Stimulated activated CD8-positive, alpha-beta memory T cell treated with anti-CD3 and anti-CD28 coated beads, Interleukin-7, amount 100 ng/mL, for 24 hours (primary cell): ENCODE data around the gene WBP2.
"Not testable (repeated sequence)": the region's sequence is repeated elsewhere in the genome, so short reads cannot be mapped to it uniquely, and the experiment has no call there.

Experiments used
- DNase-seq: peaks from one replicate; pipeline ENCODE4 v3.0.0-alpha.2; 2020; ENCODE audit warnings: low read depth

The WBP2 gene

DNA sequence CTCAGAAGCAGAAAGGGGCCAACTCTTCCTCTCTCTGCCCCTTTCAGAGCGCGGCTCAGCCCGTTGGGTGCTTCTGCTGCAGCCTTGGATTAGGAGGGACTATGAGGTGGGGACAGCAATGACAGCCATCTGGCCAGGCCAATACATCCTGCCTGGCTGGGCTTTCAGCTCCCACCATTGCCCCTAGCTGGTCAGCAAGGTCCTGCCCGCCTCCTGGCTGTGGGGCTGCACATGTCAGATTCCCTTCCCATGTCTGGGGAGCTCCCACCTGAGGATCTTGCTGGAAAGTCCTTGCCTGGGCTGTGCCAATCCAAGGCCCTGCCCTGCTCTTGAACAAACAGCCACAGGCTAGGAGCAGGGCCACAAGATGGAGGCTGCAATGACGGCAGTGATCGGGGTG lies 33.3 kb upstream of the WBP2 start:
- no peak for DNase-seq

DNA sequence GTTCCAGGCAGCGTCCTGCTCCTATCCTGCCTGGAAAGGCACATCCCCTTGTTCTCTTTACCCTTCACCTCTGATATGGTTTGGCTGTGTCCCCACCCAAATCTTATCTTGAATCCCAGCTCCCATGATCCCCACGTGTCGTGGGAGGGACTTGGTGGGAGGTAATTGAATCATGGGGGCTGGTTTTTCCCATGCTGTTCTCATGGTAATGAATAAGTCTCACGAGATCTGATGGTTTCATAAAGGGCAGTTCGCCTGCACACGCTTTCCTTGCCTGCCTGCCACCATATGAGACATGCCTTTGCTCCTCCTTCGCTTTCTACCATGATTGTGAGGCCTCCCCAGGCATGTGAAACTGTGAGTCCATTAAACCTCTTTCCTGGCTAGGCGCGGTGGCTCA lies 30.7 kb upstream of the WBP2 start:
- not testable (repeated sequence) for DNase-seq

DNA sequence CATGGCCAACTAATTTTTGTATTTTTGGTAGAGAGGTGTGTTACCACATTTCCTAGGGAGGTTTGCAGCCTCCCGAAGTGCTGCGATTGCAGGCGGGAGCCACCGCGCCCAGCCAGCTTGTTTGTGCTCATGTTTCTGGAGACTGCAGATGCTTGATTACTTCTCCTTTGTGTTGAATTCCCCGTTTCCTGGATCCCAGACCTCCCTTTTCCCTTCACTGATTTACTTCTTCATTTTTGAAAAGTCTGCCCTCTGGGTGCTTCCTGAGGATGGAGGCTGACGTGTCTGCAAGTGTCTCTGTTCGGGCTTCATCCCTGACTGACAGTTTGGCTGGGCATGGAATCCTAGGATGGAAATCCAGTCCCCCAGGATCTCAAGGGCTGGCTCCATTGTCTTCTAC lies 30.3 kb upstream of the WBP2 start:
- no peak for DNase-seq

DNA sequence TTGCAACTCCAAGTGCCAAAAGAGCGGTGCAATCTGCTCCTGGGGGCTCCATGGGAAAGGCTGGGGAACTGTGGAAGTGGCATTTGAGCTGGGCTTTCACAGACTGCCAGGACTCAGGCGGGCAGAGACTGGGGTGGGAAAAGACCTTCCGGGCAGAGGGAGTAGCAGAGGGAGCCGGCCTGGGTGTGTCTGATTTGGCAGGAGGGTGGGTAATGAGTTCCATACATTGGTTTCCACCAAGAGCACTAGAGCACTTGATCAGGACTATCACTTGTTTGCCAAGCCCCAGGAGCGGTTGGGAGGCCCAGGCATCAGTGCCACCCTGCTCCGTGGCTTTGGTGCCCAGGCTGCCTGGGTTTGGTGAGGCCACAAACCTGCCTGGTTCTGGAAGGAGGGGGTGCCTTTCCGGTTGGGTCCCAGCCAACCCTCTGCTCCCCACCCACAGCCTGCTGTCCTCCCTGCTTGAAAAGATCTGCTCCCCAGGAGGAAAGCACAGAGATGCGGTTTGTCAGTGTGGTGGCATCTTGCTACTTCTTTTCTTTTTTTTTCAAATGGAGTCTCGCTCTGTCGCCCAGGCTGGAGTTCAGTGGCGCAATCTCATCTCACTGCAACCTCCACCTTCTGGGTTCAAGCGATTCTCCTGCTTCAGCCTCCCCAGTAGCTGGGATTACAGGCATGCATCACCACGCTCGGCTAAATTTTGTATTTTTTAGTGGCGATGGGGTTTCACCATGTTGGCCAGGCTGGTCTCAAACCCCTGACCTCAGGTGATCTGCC lies 26.7 kb upstream of the WBP2 start:
- no peak for DNase-seq

DNA sequence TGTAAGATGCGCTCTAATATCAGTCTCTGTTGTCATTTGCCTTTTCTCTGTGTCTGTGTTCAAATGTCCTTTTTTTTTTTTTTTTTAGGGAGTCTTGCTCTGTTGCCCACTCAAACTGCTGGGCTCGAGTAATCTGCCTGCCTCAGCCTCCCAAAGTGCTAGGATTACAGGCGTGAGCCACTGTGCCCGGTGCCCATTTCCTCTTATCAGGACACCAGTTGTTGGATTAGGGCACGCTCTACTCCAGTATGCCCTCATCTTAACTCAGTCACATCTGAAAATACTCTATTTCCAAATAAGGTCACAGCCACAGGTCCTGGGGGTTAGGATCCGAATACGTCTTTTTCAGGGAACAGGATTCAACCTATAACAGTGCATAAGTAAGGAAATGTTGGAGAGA lies 25.1 kb upstream of the WBP2 start:
- no peak for DNase-seq

DNA sequence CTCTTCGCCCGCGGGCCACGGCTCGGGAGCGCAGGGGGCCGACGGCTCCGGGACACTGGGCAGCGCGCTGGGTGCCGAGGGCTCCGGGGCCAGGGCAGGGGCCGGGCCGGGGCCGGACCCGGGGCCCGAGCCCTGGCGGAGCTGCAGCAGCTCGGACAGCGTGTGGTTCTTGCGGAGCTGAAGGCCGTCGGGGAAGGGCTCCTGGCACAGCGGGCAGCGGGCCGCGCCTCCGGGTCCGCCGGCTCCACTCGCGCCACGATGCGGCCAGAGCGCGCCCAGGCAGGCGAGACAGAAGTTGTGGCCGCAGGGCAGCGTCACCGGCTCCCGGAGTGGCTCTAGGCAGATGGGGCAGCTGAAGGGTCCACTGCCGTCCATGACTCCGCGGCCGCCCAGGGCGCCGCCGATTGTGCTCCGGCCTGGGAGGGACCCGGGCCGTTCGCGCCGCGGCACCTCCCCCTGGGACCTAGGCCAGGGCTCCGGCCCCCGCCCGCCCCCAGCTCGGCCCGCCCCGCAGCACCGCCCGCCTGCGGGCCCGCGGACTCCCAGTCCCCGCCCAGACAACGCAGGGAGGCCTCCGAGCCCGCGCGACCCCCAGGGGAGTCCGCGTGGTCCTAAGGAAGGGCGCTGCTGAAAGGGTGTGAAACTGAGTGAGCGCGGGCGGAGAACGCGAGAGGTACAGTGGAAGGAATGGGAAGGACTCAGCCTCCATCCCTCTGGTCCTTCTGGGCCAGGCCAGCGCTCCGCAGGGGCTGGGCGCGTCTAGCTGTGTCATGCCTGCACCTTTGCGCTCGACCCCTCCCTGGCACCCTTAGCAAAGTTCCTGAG lies 23.3 kb upstream of the WBP2 start, which contains the start of gene TRIM47:
TRIM47 (minus strand) TSS at position 408 of the 825 bp plus-strand sequence; CDS start at position 375, 33 bp downstream.
- DNase-seq: no peak

DNA sequence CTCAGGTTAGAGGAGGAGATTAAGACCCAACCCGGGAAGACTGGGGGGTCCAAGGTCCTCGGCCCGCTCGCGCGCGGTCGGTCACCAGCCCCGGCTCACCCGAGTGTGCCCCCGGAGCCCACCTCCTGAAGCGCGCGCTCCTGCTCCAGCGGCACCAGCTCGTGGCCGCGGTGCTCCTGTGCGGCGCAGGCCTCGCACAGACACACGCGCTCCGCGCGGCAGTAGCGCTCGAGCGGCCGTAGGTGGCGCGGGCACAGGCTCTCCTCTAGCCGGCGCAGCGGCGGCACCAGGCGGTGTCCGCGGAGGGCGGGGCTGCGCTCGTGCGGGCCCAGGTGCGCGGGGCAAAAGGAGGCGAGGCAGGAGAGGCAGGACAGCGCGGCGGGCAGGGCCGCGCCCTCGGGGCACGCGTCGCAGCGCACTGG lies 22.6 kb upstream of the WBP2 start:
- no peak for DNase-seq

DNA sequence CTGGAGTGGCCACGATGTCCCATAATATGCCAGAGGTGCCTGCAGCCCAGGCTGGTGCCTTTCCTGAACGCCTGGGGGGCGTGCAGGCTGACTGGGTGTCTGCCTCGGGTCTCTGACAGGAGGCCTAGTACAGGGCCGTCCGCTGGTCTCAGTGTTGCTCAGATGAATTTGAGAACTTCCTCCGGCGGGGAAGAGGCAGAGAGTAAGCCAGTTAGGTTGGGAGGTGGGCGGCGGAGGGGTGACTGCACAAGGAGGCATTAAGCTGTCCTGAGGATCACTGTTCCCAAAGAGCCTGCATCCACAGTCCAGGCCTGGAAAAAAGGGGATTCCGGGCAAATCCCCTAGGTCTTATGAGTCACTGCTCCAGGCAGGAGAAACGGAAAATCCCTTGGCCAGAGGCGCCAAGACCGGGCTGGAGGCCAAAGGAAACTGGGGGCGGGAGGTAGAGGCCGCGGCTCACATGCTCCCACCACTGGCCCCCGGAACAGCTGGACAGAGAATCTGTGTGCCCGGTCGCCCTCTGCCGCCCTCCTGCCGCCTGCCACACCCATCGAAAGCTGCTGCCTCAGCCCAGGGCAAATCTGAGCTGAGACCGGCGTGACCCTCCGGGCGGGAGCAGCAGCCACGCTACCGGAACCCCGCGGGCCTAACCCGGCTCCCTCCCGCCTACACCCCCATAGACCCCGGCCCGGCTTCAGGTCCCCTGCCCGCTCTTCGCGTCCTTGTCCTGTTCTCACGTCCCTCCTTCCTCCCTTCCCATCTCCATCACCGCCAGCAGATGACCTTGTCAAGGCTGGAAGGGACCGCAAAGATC lies 22.0 kb upstream of the WBP2 start:
- no peak for DNase-seq

DNA sequence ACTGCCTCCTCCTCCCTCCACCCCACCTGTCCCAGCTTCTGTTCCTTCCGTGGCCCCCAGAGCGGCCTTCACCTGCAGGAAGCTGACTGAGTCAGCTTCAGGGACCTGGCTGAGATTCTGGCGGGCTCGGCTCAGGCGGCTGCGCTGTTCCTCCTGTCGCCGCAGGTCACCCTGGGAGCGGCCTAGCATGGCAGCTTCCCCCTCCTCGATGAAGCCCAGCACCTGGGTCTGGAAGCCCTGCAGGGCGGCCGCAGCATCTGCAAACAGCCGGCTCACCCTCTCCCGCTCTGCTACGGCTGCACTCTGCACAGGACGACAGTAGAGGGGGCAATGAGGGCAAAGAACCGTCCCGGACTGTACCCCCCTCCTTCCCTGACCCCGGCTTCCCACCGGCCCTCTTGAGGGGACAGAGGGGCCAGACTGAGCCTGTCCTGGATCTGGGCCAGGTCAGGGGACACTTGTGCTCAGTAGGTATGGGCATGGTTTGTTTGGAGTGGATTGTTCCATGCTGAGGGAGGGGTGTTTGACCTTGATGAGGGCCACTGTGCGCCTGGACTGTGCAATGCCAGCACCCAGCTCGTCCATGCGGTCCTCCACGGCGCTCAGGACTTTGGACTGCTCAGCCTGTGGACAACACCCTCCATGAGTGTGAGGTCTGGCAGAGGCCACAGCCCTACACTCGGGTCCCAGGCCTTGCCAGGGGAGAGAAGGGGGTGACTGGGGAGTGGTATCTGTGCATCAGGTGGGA lies 21.2 kb upstream of the WBP2 start:
- DNase-seq: no peak

DNA sequence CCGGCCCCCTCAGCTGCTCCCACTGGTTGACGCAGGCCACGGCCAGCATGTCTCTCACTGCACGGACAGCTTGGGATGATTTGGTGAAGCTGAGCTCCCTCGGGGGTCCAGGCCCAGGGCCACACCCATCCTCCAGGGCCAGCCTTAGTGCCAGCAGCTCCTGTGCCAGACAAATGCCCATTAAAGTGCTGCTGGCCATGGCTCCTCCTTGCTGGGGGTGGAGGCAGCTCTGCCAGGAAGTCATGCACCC lies 20.7 kb upstream of the WBP2 start:
- DNase-seq: no peak

DNA sequence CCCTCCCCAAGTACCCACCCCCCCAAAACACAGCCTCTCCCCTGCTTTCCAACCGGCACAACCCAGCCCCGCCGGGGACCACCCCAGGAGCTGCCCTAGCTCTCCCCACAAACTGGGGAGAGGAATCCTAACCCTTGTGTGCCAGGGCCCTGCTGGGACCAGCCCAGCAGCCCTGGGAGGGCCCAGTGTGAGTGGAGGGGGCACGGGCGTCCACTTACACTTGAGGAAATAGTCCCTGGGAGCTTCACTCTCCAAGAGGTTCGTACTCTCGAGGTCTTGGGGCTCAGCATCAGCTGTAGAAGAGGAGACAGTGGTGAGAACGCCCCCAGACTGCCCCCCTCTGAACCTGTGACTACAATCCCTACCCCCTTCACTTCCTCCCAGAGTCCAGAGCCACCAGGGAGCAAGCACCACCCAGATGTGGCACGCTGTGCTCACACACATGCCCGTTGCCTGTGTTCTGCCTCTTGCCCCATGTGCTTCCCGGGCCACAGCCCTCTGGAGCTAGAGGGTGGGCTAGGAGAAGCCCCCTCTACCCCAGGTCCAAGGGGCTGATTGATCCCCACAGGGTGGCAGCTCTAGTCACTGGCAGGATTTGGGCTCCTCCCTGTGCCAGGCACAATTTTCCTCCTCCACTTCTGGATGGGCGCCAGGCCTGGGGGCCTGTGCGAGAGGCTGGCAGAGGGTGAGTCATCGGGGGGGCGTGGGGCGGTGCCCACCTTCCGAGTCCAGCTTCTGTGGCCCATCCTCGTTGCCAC lies 20.2 kb upstream of the WBP2 start:
- no peak for DNase-seq

DNA sequence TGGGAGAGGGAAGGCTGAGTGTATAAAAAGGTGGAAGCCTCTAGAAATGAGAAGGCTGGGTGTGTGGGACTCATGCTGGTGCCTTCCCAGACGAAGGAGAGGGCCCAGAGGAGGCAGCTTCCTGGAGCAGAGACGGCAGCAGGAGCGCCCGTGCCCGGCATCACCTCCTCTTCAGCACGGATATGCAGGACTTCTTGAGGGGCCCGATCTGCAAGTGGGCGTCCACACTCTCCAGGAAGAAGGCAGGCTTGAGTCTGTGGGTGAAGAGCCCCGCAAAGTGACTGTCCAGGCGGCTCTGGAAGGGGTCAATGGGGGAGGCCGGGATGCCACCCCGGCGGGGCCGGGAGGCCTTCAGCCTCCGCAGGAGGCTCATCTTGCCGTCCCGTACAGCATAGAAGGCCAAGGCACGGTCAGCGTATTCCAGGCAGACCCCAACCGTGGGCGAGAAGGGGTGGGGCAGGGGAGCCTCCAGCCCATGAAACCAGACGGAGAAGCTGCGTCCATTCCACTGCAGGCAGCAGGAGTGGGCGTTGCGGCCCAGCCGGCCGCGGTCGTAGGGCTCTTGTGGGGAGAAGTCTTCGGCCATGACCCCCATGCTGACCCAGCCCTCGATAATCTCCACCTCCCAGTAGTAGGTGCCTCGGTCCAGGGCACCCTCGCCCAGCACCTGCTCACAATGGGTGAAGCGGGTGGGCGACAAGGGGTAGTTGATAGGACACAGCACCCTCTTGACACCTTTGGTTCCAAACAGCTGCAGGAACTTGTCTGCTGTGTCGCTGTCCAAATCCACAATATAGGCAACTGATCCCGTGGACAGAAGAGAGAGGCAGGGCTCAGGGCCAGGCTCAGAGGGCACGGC lies 19.4 kb upstream of the WBP2 start:
- no peak for DNase-seq

DNA sequence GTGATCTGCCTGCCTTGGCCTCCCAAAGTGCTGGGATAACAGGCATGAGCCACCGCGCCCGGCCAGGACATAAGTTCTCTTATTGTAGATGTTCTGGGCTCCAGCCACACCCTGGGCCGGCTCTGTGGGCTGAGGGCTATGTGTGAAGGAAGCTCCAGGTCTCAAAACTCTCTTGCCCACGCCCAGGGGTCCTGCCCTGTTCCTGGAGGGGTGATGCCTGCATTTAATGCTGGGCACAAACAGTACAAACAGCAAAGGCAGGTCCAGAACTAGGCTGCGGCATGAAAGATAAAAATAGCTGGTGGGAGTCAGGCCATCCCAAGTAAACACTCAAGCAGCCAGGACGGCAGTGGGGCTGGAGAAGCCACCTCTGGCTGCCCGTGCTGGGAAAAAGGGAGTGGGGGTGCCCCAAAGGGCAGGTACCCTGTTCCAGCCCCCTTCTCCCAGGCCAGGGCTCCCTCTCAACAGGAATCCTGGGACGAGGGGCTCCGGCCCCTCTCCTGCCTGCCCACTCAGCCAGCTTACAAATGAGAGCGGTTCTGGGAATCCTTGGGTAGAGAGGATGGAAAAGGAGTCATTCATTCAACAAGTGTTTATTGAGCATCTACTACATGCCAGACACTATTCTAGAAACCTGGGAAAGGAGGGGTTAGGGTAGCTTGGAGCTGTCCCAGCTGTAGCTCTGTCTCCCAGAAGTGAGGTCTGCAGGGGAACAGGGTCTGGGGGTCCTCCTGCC lies 18.6 kb upstream of the WBP2 start:
- DNase-seq: no peak

DNA sequence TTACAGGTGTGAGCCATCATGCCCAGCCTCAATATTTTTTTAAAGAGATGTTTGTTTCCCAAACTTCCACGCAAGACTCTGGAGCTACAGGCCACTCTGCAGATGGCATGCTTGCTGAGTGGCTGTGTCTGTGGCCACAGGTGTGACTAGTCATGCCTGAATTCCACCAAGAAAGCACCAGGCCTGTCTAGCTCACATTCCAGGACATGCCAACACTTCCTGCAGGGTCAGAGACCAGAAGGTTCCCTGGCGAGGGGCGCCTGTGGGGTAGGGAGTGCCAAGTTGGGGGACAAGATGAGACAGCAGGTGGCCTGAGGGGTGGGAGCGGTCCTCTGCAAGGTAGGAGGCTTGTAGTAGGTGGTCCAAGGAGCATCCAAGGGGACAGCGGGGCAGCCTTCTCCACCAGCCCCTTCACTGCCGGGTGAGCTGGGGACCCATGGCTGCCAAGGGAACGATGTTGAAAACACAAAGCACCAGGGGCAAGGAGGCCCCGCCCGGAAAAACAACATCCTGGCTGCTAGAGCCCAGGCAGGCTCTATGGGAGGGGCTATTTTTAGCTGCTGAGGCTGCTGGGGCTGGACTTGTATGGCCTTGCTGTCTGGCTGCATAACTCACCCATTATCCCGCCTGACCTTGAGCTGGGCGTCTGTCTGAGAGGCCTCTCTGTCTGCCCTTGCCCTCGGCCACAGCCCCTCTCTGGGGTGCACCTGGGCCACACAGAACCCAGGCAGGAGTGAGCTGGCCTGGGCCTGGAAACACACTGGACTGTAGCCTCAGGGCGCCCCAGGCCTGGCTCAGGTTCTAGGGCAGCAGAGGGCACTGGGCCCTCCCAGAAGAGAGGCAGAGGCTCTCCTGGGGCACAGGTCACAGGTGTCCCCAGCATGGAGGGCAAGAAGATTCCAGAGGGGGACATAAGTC lies 17.6 kb upstream of the WBP2 start:
- DNase-seq: no peak

DNA sequence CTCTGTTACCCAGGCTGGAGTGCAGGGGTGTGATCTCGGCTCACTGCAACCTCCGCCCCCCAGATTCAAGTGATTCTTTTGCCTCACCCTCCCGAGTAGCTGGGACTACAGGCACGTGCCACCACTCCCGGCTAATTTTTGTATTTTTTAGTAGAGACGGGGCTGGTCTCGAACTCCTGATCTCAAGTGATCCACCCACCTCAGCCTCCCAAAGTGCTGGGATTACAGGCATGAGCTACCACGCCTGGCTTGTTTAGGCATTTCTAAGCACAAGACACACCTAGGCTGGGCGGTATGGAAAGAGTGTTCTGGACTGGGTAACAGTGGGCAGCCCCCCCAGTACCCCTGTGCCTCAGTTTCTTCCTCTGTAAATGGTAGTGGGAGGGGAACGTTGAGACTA lies 15.1 kb upstream of the WBP2 start:
- DNase-seq: not testable (repeated sequence)

DNA sequence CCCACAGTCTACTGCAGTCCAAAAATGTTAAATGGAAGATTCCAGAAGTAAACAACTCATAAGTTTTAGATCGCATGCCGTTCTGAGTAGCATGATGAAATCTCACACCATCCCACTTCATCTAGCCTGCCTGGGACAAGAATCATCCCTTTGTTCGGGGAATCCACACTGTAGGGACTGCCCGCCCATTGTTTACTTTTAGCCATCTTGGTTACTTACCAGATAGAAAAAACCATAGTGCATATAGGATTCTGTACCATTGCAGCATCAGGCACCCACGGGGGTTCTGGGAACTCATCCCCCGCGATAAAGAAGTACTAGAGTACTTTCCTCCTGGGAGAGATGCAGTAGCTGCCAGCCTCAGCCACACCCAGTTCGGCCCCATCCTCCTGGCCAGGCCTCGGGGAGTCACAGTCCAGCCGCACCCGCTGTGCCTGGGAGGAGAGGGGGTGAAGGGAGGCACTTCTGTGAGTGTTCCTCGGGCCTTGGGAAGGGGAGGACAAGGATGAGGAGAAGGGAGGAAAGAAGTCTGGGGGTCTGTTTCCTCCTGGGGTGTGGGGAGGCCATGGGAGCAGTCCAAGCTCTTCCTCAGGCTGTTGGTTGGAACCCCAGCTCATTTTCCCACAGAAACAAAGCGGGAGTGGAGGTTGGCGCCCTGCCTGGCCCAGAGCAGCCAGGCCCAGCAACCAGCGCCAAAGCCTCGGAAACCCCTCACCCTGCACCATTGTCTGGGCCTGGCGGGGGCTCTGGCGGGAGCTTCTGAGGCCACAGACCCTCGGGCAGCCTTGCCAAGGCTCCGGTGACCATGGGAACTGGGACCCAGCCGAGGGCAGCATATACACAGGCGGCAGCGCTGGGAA lies 14.4 kb upstream of the WBP2 start:
- DNase-seq: no peak

DNA sequence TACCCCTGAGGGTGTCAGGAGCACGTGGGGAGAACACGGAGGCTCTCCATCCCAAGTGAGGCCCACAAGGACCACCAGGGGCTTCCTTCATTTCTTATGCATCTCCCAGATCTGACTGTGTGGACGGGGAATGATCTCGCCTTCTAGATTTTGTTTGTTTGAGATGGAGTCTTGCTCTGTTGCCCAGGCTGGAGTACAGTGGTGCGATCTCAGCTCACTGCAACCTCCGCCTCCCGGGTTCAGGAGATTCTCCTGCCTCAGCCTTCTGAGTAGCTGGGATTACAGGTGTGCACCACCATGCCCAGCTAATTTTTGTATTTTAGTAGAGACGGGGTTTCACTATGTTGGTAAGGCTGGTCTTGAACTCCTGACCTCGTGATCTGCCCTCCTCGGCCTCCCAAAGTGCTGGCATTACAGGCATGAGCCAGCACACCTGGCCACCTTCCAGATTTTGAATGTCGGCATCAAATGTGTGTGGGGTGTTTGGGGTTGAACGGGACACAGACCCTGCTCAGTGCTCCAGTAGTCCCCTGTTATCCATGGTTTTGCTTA lies 13.7 kb upstream of the WBP2 start:
- DNase-seq: not testable (repeated sequence)
